ENCODE data around the gene THOP1.
A peak's percentile ranks its signal among the peaks of the same experiment; 100 is the strongest.
"Not testable (repeated sequence)": the region's sequence is repeated elsewhere in the genome, so short reads cannot be mapped to it uniquely, and the experiment has no call there.

The THOP1 gene

DNA sequence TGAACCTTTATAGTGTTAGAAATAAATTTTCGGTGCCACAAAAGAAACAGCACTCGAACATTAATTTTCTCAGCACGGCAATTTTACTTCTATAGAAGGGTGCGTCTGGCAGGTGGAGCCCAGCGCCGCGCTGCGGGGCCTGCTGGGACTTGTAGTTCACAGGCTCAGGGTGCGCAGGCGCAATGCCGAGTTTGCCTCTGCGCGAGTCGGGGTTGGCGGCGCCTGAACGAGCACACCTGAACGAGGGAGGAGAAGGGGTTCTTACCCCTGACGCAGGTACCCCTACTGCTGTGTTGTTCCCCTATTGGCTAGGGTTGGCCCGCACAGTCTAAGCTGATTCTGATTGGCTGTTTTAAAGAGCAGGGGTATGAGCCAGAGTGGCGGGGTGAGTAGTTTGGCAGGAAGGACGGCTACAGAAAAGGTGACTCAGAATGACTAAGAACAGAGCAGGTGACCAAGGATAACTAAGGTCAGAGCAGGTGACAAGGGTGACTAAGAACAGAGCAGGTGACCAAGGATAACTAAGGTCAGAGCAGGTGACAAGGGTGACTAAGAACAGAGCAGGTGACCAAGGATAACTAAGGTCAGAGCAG, 32.0 kb downstream of the THOP1 start:
- not testable (repeated sequence) for H3K27me3 ChIP-seq (replicated peaks; ENCODE audit: control insufficient read depth, insufficient read depth, low read length, poor library complexity, severe bottlenecking); H3K9me3 ChIP-seq (ENCODE audit: control insufficient read depth, low read length)

GRCh38 chr19:2819540-2820111, 34.3 kb downstream of the THOP1 start, which contains the start of gene ZNF554:
ZNF554 (plus strand) TSS chr19:2819868; CDS start chr19:2820072, 204 bp downstream.
- Histone ChIP-seq H3K27me3 (replicated peaks; ENCODE audit: control insufficient read depth, insufficient read depth, low read length, poor library complexity, severe bottlenecking) (no peaks in the 10 kb centered on the region), H3K36me3 (ENCODE audit: control insufficient read depth, insufficient read depth, low read length) (no peaks in the 10 kb centered on the region), H3K4me3 (ENCODE audit: insufficient read depth, low read depth, low read length, poor library complexity, severe bottlenecking) (peak within 1 kb of the TSS; percentile 68), H3K9me3 (ENCODE audit: control insufficient read depth, low read length) (no peaks in the 10 kb centered on the region), H3K4me1 (ENCODE audit: control insufficient read depth, insufficient read depth, low read length, poor library complexity, severe bottlenecking) (peaks cover 5% of the 10 kb centered on the region), H3K27ac (ENCODE audit: insufficient read depth, low read length, poor library complexity, severe bottlenecking) (peak within 1 kb of the TSS; percentile 51)
- peak; percentile 92 to 97 (median 95) for DNase-seq

More for the DNA sequence above, 32.0 kb downstream of the THOP1 start:
- not testable (repeated sequence) for H3K4me3 ChIP-seq (ENCODE audit: insufficient read depth, low read depth, low read length, poor library complexity, severe bottlenecking); H3K36me3 ChIP-seq (ENCODE audit: control insufficient read depth, insufficient read depth, low read length); H3K4me1 ChIP-seq (ENCODE audit: control insufficient read depth, insufficient read depth, low read length, poor library complexity, severe bottlenecking); H3K27ac ChIP-seq (ENCODE audit: insufficient read depth, low read length, poor library complexity, severe bottlenecking); DNase-seq

DNA sequence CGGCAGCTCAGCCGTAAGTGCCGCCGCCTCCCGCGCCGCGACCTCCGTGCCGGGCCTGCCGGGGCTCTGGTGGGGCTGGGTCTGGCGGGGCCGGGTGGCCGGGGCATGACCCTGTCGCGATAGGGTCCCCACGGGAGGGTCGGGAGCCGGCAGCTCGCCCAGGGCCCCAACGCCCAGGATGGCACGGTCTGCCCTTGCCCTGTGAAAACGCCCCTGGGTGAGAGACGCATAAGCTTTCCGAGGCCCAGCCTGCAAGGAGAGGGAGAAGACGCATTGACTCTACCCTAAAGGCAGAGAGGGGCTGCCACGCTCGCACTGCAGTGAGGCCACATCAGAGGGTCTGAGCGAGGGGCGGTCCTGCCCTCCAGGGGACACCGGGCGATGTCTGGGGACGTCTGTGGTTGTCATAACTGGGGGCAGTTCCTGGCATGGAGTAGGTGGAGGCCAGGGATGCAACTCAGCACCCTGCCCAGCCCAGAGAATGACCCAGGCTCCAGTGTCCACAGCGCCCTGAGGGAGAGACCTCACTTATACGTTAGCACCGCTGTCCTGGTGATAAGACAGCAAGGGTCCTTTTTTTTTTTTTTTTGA, 34.9 kb downstream of the THOP1 start:
- DNase-seq: no peak
- no peaks in the 10 kb centered on the region for H3K27me3 ChIP-seq (replicated peaks; ENCODE audit: control insufficient read depth, insufficient read depth, low read length, poor library complexity, severe bottlenecking)
- H3K27ac ChIP-seq (ENCODE audit: insufficient read depth, low read length, poor library complexity, severe bottlenecking): peak overlapping the region; percentile 51
- peaks cover 5% of the 10 kb centered on the region for H3K4me1 ChIP-seq (ENCODE audit: control insufficient read depth, insufficient read depth, low read length, poor library complexity, severe bottlenecking)
- peak overlapping the region; percentile 68 for H3K4me3 ChIP-seq (ENCODE audit: insufficient read depth, low read depth, low read length, poor library complexity, severe bottlenecking)
- no peaks in the 10 kb centered on the region for H3K9me3 ChIP-seq (ENCODE audit: control insufficient read depth, low read length)
- no peaks in the 10 kb centered on the region for H3K36me3 ChIP-seq (ENCODE audit: control insufficient read depth, insufficient read depth, low read length)

DNA sequence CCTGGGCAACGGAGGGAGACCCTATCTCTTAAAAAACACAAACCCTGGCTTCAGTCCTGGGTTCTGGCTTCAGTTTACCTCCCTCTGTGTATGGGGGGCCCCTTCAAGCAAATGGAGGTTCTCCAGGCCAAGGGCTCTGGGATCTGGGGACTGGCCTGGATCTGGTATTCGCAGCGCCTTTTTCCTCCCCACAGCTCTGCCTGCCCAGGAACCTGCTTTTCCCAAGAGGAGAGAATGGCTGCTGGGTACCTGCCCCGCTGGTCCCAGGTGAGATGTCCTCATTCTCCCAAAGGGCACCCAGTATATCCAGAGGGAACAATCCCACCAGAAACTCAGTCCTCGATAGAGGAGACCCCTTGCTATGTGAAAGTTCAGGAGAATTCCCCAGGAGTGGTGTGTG, 37.5 kb downstream of the THOP1 start:
- Histone ChIP-seq H3K4me1 (ENCODE audit: control insufficient read depth, insufficient read depth, low read length, poor library complexity, severe bottlenecking) (peaks cover 5% of the 10 kb centered on the region), H3K27me3 (replicated peaks; ENCODE audit: control insufficient read depth, insufficient read depth, low read length, poor library complexity, severe bottlenecking) (no peaks in the 10 kb centered on the region), H3K9me3 (ENCODE audit: control insufficient read depth, low read length) (no peaks in the 10 kb centered on the region), H3K36me3 (ENCODE audit: control insufficient read depth, insufficient read depth, low read length) (no peaks in the 10 kb centered on the region), H3K27ac (ENCODE audit: insufficient read depth, low read length, poor library complexity, severe bottlenecking) (no peak overlapping the region), H3K4me3 (ENCODE audit: insufficient read depth, low read depth, low read length, poor library complexity, severe bottlenecking) (no peak overlapping the region)
- DNase-seq: no peak

GRCh38 chr19:2823646-2824045, 38.3 kb downstream of the THOP1 start:
- H3K27me3 ChIP-seq (replicated peaks; ENCODE audit: control insufficient read depth, insufficient read depth, low read length, poor library complexity, severe bottlenecking): no peaks in the 10 kb centered on the region
- no peak overlapping the region for H3K27ac ChIP-seq (ENCODE audit: insufficient read depth, low read length, poor library complexity, severe bottlenecking)
- no peak for DNase-seq
- no peak overlapping the region for H3K4me3 ChIP-seq (ENCODE audit: insufficient read depth, low read depth, low read length, poor library complexity, severe bottlenecking)
- no peaks in the 10 kb centered on the region for H3K36me3 ChIP-seq (ENCODE audit: control insufficient read depth, insufficient read depth, low read length)
- H3K4me1 ChIP-seq (ENCODE audit: control insufficient read depth, insufficient read depth, low read length, poor library complexity, severe bottlenecking): peaks cover 5% of the 10 kb centered on the region
- no peaks in the 10 kb centered on the region for H3K9me3 ChIP-seq (ENCODE audit: control insufficient read depth, low read length)

GRCh38 chr19:2824129-2824528, 38.8 kb downstream of the THOP1 start:
- Histone ChIP-seq H3K27me3 (replicated peaks; ENCODE audit: control insufficient read depth, insufficient read depth, low read length, poor library complexity, severe bottlenecking) (no peaks in the 10 kb centered on the region), H3K27ac (ENCODE audit: insufficient read depth, low read length, poor library complexity, severe bottlenecking) (no peak overlapping the region), H3K4me3 (ENCODE audit: insufficient read depth, low read depth, low read length, poor library complexity, severe bottlenecking) (no peak overlapping the region), H3K4me1 (ENCODE audit: control insufficient read depth, insufficient read depth, low read length, poor library complexity, severe bottlenecking) (peaks cover 5% of the 10 kb centered on the region), H3K9me3 (ENCODE audit: control insufficient read depth, low read length) (no peaks in the 10 kb centered on the region), H3K36me3 (ENCODE audit: control insufficient read depth, insufficient read depth, low read length) (no peaks in the 10 kb centered on the region)
- no peak for DNase-seq

- DNase-seq: no peak
- Histone ChIP-seq H3K4me3 (ENCODE audit: insufficient read depth, low read depth, low read length, poor library complexity, severe bottlenecking) (no peak overlapping the region), H3K27ac (ENCODE audit: insufficient read depth, low read length, poor library complexity, severe bottlenecking) (no peak overlapping the region), H3K4me1 (ENCODE audit: control insufficient read depth, insufficient read depth, low read length, poor library complexity, severe bottlenecking) (no peaks in the 10 kb centered on the region), H3K27me3 (replicated peaks; ENCODE audit: control insufficient read depth, insufficient read depth, low read length, poor library complexity, severe bottlenecking) (no peaks in the 10 kb centered on the region), H3K9me3 (ENCODE audit: control insufficient read depth, low read length) (no peaks in the 10 kb centered on the region), H3K36me3 (ENCODE audit: control insufficient read depth, insufficient read depth, low read length) (no peaks in the 10 kb centered on the region)
Observed at GRCh38 chr19:2827022-2827421, 41.7 kb downstream of the THOP1 start.

GRCh38 chr19:2827840-2828489, 42.7 kb downstream of the THOP1 start:
- peaks cover 5% of the 10 kb centered on the region for H3K9me3 ChIP-seq (ENCODE audit: control insufficient read depth, low read length)
- no peaks in the 10 kb centered on the region for H3K27me3 ChIP-seq (replicated peaks; ENCODE audit: control insufficient read depth, insufficient read depth, low read length, poor library complexity, severe bottlenecking)
- no peak overlapping the region for H3K4me3 ChIP-seq (ENCODE audit: insufficient read depth, low read depth, low read length, poor library complexity, severe bottlenecking)
- no peak overlapping the region for H3K27ac ChIP-seq (ENCODE audit: insufficient read depth, low read length, poor library complexity, severe bottlenecking)
- H3K36me3 ChIP-seq (ENCODE audit: control insufficient read depth, insufficient read depth, low read length): peaks cover 9% of the 10 kb centered on the region
- no peak for DNase-seq
- H3K4me1 ChIP-seq (ENCODE audit: control insufficient read depth, insufficient read depth, low read length, poor library complexity, severe bottlenecking): no peaks in the 10 kb centered on the region

GRCh38 chr19:2834294-2834871, 49.1 kb downstream of the THOP1 start:
- H3K27ac ChIP-seq (ENCODE audit: insufficient read depth, low read length, poor library complexity, severe bottlenecking): no peak overlapping the region
- no peak overlapping the region for H3K4me3 ChIP-seq (ENCODE audit: insufficient read depth, low read depth, low read length, poor library complexity, severe bottlenecking)
- no peaks in the 10 kb centered on the region for H3K27me3 ChIP-seq (replicated peaks; ENCODE audit: control insufficient read depth, insufficient read depth, low read length, poor library complexity, severe bottlenecking)
- DNase-seq: no peak
- H3K9me3 ChIP-seq (ENCODE audit: control insufficient read depth, low read length): peaks cover 30% of the 10 kb centered on the region
- no peaks in the 10 kb centered on the region for H3K4me1 ChIP-seq (ENCODE audit: control insufficient read depth, insufficient read depth, low read length, poor library complexity, severe bottlenecking)
- peaks cover 21% of the 10 kb centered on the region for H3K36me3 ChIP-seq (ENCODE audit: control insufficient read depth, insufficient read depth, low read length)

DNA sequence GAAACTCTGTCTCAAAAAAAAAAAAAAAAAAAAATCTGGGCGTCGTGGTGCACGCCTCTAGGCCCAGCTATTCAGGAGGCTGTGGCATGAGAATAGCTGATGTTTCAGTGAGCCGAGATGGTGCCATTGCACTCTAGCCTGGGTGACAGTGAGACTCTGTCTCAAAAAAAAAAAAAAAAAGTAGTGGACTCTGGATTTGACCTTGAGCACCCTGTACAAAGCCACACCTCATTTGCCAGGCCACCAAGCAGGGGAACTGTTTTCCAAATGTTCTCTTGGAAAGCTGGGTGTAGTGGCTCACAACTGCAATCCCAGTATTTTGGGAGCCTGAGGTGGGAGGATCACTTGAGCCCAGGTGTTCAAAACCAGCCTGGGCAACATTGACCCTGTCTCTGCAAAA, 52.1 kb downstream of the THOP1 start:
- peaks cover 30% of the 10 kb centered on the region for H3K9me3 ChIP-seq (ENCODE audit: control insufficient read depth, low read length)
- no peak for DNase-seq
- no peaks in the 10 kb centered on the region for H3K27me3 ChIP-seq (replicated peaks; ENCODE audit: control insufficient read depth, insufficient read depth, low read length, poor library complexity, severe bottlenecking)
- H3K4me1 ChIP-seq (ENCODE audit: control insufficient read depth, insufficient read depth, low read length, poor library complexity, severe bottlenecking): peaks cover 2% of the 10 kb centered on the region
- H3K27ac ChIP-seq (ENCODE audit: insufficient read depth, low read length, poor library complexity, severe bottlenecking): no peak overlapping the region
- H3K36me3 ChIP-seq (ENCODE audit: control insufficient read depth, insufficient read depth, low read length): peaks cover 17% of the 10 kb centered on the region
- H3K4me3 ChIP-seq (ENCODE audit: insufficient read depth, low read depth, low read length, poor library complexity, severe bottlenecking): no peak overlapping the region

Measured in effector memory CD4-positive, alpha-beta T cell (primary cell).